ENCODE data around the gene FAM156A.
"Not testable (repeated sequence)": the region's sequence is repeated elsewhere in the genome, so short reads cannot be mapped to it uniquely, and the experiment has no call there.

Gene FAM156A

GRCh38 chrX:52909313-52909969 is 48.9 kb downstream of the FAM156A start:
- H3K27ac ChIP-seq, H3K4me3 ChIP-seq: not testable (repeated sequence)

DNA sequence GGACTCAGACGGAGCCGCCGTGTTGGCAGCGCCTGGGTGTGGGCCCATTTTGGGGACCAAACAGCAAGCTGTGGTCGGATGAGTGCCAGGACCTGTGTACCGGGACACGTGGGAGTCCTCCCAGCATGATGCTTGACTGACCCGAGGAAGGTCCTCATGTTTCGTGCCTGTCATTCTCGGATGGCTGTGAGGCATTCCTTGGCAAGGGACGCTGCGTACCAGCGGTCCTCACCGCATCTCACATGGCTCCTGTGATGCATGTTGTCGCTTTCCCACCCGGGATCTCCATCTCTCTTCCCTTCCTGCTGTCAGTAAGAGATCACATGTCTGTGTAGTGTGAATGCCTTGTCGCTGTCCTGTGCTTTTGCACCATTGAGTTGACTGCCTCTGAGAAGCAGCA is 50.4 kb downstream of the FAM156A start:
- H3K4me3 ChIP-seq, H3K27ac ChIP-seq: not testable (repeated sequence)

GRCh38 chrX:52907137-52907536 is 51.2 kb downstream of the FAM156A start:
- not testable (repeated sequence) for H3K4me3 ChIP-seq, H3K27ac ChIP-seq

GRCh38 chrX:52906072-52906471 is 52.2 kb downstream of the FAM156A start:
- not testable (repeated sequence) for H3K4me3 ChIP-seq, H3K27ac ChIP-seq

DNA sequence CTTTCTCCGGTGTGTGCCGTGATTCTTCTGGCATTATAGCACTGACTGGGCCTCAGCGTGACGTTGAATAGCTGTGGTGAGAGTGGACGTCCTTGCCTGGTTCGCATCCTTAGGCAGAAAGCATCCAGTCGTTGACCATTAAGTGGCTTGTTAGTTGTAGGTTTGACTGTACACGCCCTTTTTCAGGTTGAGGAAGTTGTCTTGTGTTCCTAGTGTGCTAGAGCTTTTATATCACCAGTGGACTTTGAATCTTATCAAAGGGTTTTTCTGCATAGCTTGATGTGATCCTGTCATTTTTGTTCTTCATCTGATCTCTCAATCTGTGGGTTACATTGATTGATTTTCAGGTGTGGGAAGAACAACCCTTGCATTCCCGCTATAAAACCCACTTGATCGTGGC is 52.8 kb downstream of the FAM156A start:
- H3K27ac ChIP-seq, result not testable (repeated sequence)

More for the DNA sequence above, 52.8 kb downstream of the FAM156A start:
- not testable (repeated sequence) for H3K4me3 ChIP-seq
